H1 (cell line): ENCODE results near the gene MBD3L2B. TPM values are rescaled to one million over a fixed set of nuclear protein-coding genes. Genes with fewer than 3 reads are reported as not detected.
"Not testable (repeated sequence)": the region's sequence is repeated elsewhere in the genome, so short reads cannot be mapped to it uniquely, and the experiment has no call there.

Experiments used
- CTCF ChIA-PET: fragments of 300-600 bp; sonication (Branson Sonifier 250); formaldehyde crosslinking; loops from one replicate; lab custom pipeline; 2021; ENCODE audit not compliant: partially characterized antibody; lab: Charles Lee
- POLR2A ChIA-PET: fragments of 300-600 bp; sonication (Branson Sonifier 250); formaldehyde crosslinking; loops from one replicate; lab custom pipeline; 2021; ENCODE audit warnings: inconsistent platforms; ENCODE audit not compliant: partially characterized antibody; lab: Charles Lee
- DNase-seq, 2 experiments: peaks; one replicate each; pipeline versions ENCODE4 v3.0.0 to v3.0.0-alpha.2; 2010 to 2022; ENCODE audit warnings: low spot score in 2 of 2, low read depth in 1 of 2, mixed read lengths in 1 of 2
- FAIRE-seq: peaks from 2 replicates; lab custom pipeline; 2011; peaks lifted over from hg19 to GRCh38; lab: Jason Lieb, UNC
- H2AFZ ChIP-seq: 2 replicates; pipeline ENCODE4 v1.8.1; 2012; ENCODE audit warnings: low read length, inconsistent platforms
- H2AK5ac ChIP-seq: 2 replicates; pipeline ENCODE4 v1.6.1; 2013; ENCODE audit warnings: low read depth, low read length
- H2BK120ac ChIP-seq: replicated peaks from 2 replicates; pipeline ENCODE3; 2013; ENCODE audit warnings: low read depth, low read length, inconsistent platforms
- H2BK12ac ChIP-seq: 2 replicates; pipeline ENCODE4 v1.6.1; 2013; ENCODE audit warnings: low read depth, low read length
- H2BK15ac ChIP-seq: 2 replicates; pipeline ENCODE4 v1.6.1; 2013; ENCODE audit warnings: low read length
- H2BK20ac ChIP-seq: 2 replicates; pipeline ENCODE4 v1.6.1; 2013; ENCODE audit warnings: low read length
- H2BK5ac ChIP-seq: 2 replicates; pipeline ENCODE4 v1.6.1; 2013; ENCODE audit warnings: low read depth, low read length
- H3K14ac ChIP-seq: 2 replicates; pipeline ENCODE4 v1.6.1; 2013; ENCODE audit warnings: inconsistent platforms; ENCODE audit not compliant: insufficient read length
- H3K18ac ChIP-seq: 2 replicates; pipeline ENCODE4 v1.6.1; 2013; ENCODE audit warnings: low read length; ENCODE audit errors: extremely low read depth
- H3K23ac ChIP-seq: 2 replicates; pipeline ENCODE4 v1.6.1; 2013; ENCODE audit warnings: inconsistent platforms; ENCODE audit not compliant: insufficient read length
- H3K23me2 ChIP-seq: 2 replicates; pipeline ENCODE4 v1.6.1; 2013; ENCODE audit warnings: low read depth, low read length
- H3K27ac ChIP-seq: 2 replicates; pipeline ENCODE4 v1.6.1; 2011; ENCODE audit warnings: low read depth, low read length, inconsistent platforms
- H3K27me3 ChIP-seq, 4 experiments: replicated peaks in 1 of 4; 1 replicate in 1 of 4; 2 replicates in 3 of 4; pipeline versions ENCODE4 v1.6.1 to v1.8.1; 2011 to 2013; ENCODE audit warnings: low read length in 3 of 4, mild to moderate bottlenecking in 3 of 4, inconsistent platforms in 2 of 4, mixed read lengths in 2 of 4, moderate library complexity in 1 of 4; ENCODE audit not compliant: control insufficient read depth in 3 of 4, insufficient read depth in 3 of 4; ENCODE audit errors: extremely low read depth in 1 of 4
- H3K36me3 ChIP-seq, 4 experiments: 2 replicates each; pipeline versions ENCODE4 v1.6.1 to v1.8.1; 2011 to 2013; ENCODE audit warnings: mild to moderate bottlenecking in 4 of 4, low read length in 3 of 4, moderate library complexity in 2 of 4, control low read depth in 1 of 4, inconsistent platforms in 1 of 4; ENCODE audit not compliant: insufficient read depth in 4 of 4, control insufficient read depth in 2 of 4
- H3K4ac ChIP-seq: replicated peaks from 2 replicates; pipeline ENCODE3; 2013; ENCODE audit warnings: low read length, low read depth, mixed read lengths, inconsistent platforms; ENCODE audit not compliant: insufficient read length
- H3K4me1 ChIP-seq, 4 experiments: replicated peaks in 1 of 4; 1 replicate in 1 of 4; 2 replicates in 3 of 4; pipeline versions ENCODE4 v1.6.1 to v1.8.1; 2011 to 2013; ENCODE audit warnings: low read length in 3 of 4, inconsistent platforms in 2 of 4, mixed read lengths in 1 of 4; ENCODE audit not compliant: insufficient read depth in 4 of 4, control insufficient read depth in 3 of 4
- H3K4me2 ChIP-seq, 2 experiments: 2 replicates each; pipeline versions ENCODE4 v1.6.1 to v1.8.1; 2011 to 2013; ENCODE audit warnings: low read depth in 2 of 2, low read length in 2 of 2, control low read depth in 1 of 2, inconsistent platforms in 1 of 2, mild to moderate bottlenecking in 1 of 2; ENCODE audit not compliant: insufficient read depth in 1 of 2
- H3K4me3 ChIP-seq, 4 experiments: fragments of 200-600, 300-600 bp in 1 of 4; sonication (generic), shearing (Covaris generic), sonication (Bioruptor Twin) in 1 of 4; 2 replicates each; pipeline versions ENCODE4 v1.5.1 to v1.8.1; 2011 to 2016; ENCODE audit warnings: low read length in 4 of 4, low read depth in 3 of 4, control low read depth in 2 of 4, inconsistent platforms in 2 of 4, mild to moderate bottlenecking in 2 of 4, mixed read lengths in 1 of 4, moderate library complexity in 1 of 4; ENCODE audit not compliant: insufficient read depth in 2 of 4; ENCODE audit errors: extremely low read depth in 1 of 4
- H3K56ac ChIP-seq: replicated peaks from 2 replicates; pipeline ENCODE3; 2013; ENCODE audit warnings: low read depth, mild to moderate bottlenecking, mixed read lengths, low read length, inconsistent platforms; ENCODE audit not compliant: insufficient read length
- H3K79me1 ChIP-seq: 2 replicates; pipeline ENCODE4 v1.6.1; 2013; ENCODE audit warnings: low read depth, low read length, control low read depth
- H3K79me2 ChIP-seq, 2 experiments: 2 replicates each; pipeline versions ENCODE4 v1.6.1 to v1.8.1; 2012 to 2013; ENCODE audit warnings: low read length in 2 of 2, mild to moderate bottlenecking in 2 of 2, inconsistent platforms in 1 of 2; ENCODE audit not compliant: insufficient read depth in 2 of 2, control insufficient read depth in 1 of 2
- H3K9ac ChIP-seq, 4 experiments: replicated peaks in 1 of 4; 1 replicate in 1 of 4; 2 replicates in 3 of 4; pipeline versions ENCODE4 v1.6.1 to v1.8.1; 2011 to 2013; ENCODE audit warnings: low read depth in 3 of 4, low read length in 3 of 4, control low read depth in 2 of 4, mild to moderate bottlenecking in 2 of 4, moderate library complexity in 2 of 4, inconsistent platforms in 1 of 4; ENCODE audit errors: extremely low read depth in 1 of 4
- H3K9me3 ChIP-seq, 2 experiments: 2 replicates each; pipeline versions ENCODE4 v1.6.1 to v1.8.1; 2012 to 2013; ENCODE audit warnings: mild to moderate bottlenecking in 2 of 2, moderate library complexity in 2 of 2, control low read depth in 1 of 2, inconsistent platforms in 1 of 2, low read depth in 1 of 2, low read length in 1 of 2, mixed read lengths in 1 of 2; ENCODE audit not compliant: insufficient read depth in 2 of 2
- H4K20me1 ChIP-seq, 2 experiments: replicated peaks in 1 of 2; 2 replicates each; pipeline versions ENCODE3 to v1.8.1; 2011 to 2013; ENCODE audit warnings: inconsistent platforms in 2 of 2, low read length in 2 of 2, mild to moderate bottlenecking in 1 of 2; ENCODE audit not compliant: insufficient read depth in 2 of 2, control insufficient read depth in 1 of 2
- H4K5ac ChIP-seq: 2 replicates; pipeline ENCODE4 v1.6.1; 2013; ENCODE audit warnings: low read length, low read depth, mixed read lengths, inconsistent platforms; ENCODE audit not compliant: insufficient read length
- H4K8ac ChIP-seq: 2 replicates; pipeline ENCODE4 v1.8.0; 2013; ENCODE audit warnings: mild to moderate bottlenecking, moderate library complexity, low read length, inconsistent platforms; ENCODE audit not compliant: insufficient read depth; ENCODE audit errors: extremely low read depth
- H4K91ac ChIP-seq: replicated peaks from 2 replicates; pipeline ENCODE3; 2013; ENCODE audit warnings: low read length, mixed read lengths, inconsistent platforms; ENCODE audit not compliant: insufficient read length
- WGBS, 2 experiments: shearing (Covaris generic) in 1 of 2; methylation state at CpG; one replicate each; pipeline versions ENCODE4 v1.1.6 to v1.1.7; 2013 to 2015; ENCODE audit warnings: low lambda C conversion rate in 2 of 2, mixed read lengths in 2 of 2, inconsistent platforms in 1 of 2, low coverage in 1 of 2, missing lambda C conversion rate in 1 of 2; ENCODE audit not compliant: insufficient replicate concordance in 2 of 2, insufficient coverage in 1 of 2, insufficient read length in 1 of 2; ENCODE audit errors: extremely low coverage in 1 of 2, missing lambda C conversion rate in 1 of 2; 5-methylcytosine and 5-hydroxymethylcytosine counted together
- polyA plus RNA-seq, 7 experiments: library from polyadenylated mRNA; depleted of rRNA in 3 of 7; stranded (reverse) in 5 of 7; unstranded in 2 of 7; fragments of >200 nt in 5 of 7; fragments of 200-250 nt in 2 of 7; gene quantifications; 1 replicate in 5 of 7; 2 replicates in 1 of 7; 4 replicates in 1 of 7; pipeline versions ENCODE4 v1.2.1 to v1.2.3, GENCODE V29; 2011 to 2013; ENCODE audit warnings: missing spikeins in 2 of 7, mixed read lengths in 2 of 7
- total RNA-seq: library from RNA; stranded (reverse); fragmentation: NEBNext Ultra II Directional; extraction: Animal tissue kit (Norgen Biotek cat#: 25700); gene quantifications from 2 replicates; pipeline ENCODE4 v1.2.1, GENCODE V29; 2021

The MBD3L2B gene
- total and polyA plus RNA-seq, 2 of the 8 experiments (the other 6 are each of a cell fraction or from before 2014, with no cell fraction given) = not detected

- H2BK120ac ChIP-seq, H2BK20ac ChIP-seq, H3K4me3 ChIP-seq, H3K56ac ChIP-seq, H3K4ac ChIP-seq, DNase-seq, H3K23me2 ChIP-seq, H3K9me3 ChIP-seq, H3K79me2 ChIP-seq, H2BK12ac ChIP-seq, H4K5ac ChIP-seq, H3K79me1 ChIP-seq, H3K9ac ChIP-seq, H3K23ac ChIP-seq, H3K27ac ChIP-seq, H2BK15ac ChIP-seq, CTCF ChIA-PET, H4K20me1 ChIP-seq, H3K4me1 ChIP-seq, H2BK5ac ChIP-seq, POLR2A ChIA-PET, H3K36me3 ChIP-seq, H4K91ac ChIP-seq, H2AFZ ChIP-seq, H3K27me3 ChIP-seq, H3K4me2 ChIP-seq, H4K8ac ChIP-seq, H3K14ac ChIP-seq, H2AK5ac ChIP-seq, H3K18ac ChIP-seq, FAIRE-seq: not testable (repeated sequence)
- 94% methylated on average over 8 of the region's 16 CpGs; no CpG with 5 or more reads in 1 of the 2 experiments for WGBS, 2 experiments
Measured at GRCh38 chr19:7056371-7056770, 35.1 kb upstream of the MBD3L2B start.

GRCh38 chr19:7055679-7056078 lies 34.4 kb upstream of the MBD3L2B start:
- H3K9ac ChIP-seq, H2BK20ac ChIP-seq, H4K20me1 ChIP-seq, H2BK12ac ChIP-seq, H3K27me3 ChIP-seq, H3K4me2 ChIP-seq, H2BK120ac ChIP-seq, H3K23ac ChIP-seq, H2AK5ac ChIP-seq, H3K79me2 ChIP-seq, H3K18ac ChIP-seq, H4K91ac ChIP-seq, H4K5ac ChIP-seq, H2BK15ac ChIP-seq, H2BK5ac ChIP-seq, H3K56ac ChIP-seq, H3K9me3 ChIP-seq, FAIRE-seq, CTCF ChIA-PET, H3K79me1 ChIP-seq, H4K8ac ChIP-seq, H3K14ac ChIP-seq, H3K4me3 ChIP-seq, H3K23me2 ChIP-seq, POLR2A ChIA-PET, H3K4ac ChIP-seq, H3K4me1 ChIP-seq, H2AFZ ChIP-seq, H3K36me3 ChIP-seq, H3K27ac ChIP-seq, DNase-seq: not testable (repeated sequence)
- WGBS, 2 experiments = 88% methylated on average over 13 of the region's 14 CpGs; no CpG with 5 or more reads in 1 of the 2 experiments
